Endothelial cell of umbilical vein (primary cell): ENCODE measurements around the gene NUDCD3. TPM values are rescaled to one million over a fixed set of nuclear protein-coding genes. Genes with fewer than 3 reads are reported as not detected.

Experiments used
- BruUV-seq: library from RNA; stranded (reverse); fragments of 400-500 nt; replicated peaks from 2 replicates; lab custom pipeline; 2021; lab: Mats Ljungman, UMichigan
- CTCF ChIA-PET: fragments of 300-600, 350-600 bp; sonication (Branson Sonifier 250); formaldehyde crosslinking; loops from one replicate; lab custom pipeline; 2021; ENCODE audit warnings: antibody characterized with exemption, inconsistent platforms; lab: Charles Lee
- POLR2A ChIA-PET: fragments of 300-600, 350-600 bp; sonication (Branson Sonifier 250); formaldehyde crosslinking; loops from one replicate; lab custom pipeline; 2021; ENCODE audit warnings: antibody characterized with exemption, inconsistent platforms; lab: Charles Lee
- DNase-seq: peaks from one replicate; pipeline ENCODE4 v3.0.0-alpha.2; 2011; ENCODE audit warnings: low read depth, low spot score
- FAIRE-seq: peaks from 2 replicates; lab custom pipeline; 2011; peaks lifted over from hg19 to GRCh38; lab: Jason Lieb, UNC
- H2AFZ ChIP-seq: 2 replicates; pipeline ENCODE4 v1.6.0; 2012; ENCODE audit warnings: low read depth, low read length, control low read depth, inconsistent platforms
- H3K27ac ChIP-seq: 2 replicates; pipeline ENCODE4 v1.5.1; 2011; ENCODE audit warnings: low read depth, mild to moderate bottlenecking, control low read depth, low read length, moderate library complexity; ENCODE audit not compliant: insufficient read depth
- H3K27me3 ChIP-seq, 2 experiments: 2 replicates each; pipeline versions ENCODE4 v1.6.0 to v1.6.1; 2011; ENCODE audit warnings: low read length in 2 of 2, mixed read lengths in 1 of 2; ENCODE audit not compliant: control insufficient read depth in 2 of 2, insufficient read depth in 2 of 2
- H3K36me3 ChIP-seq, 2 experiments: 2 replicates in 1 of 2; 3 replicates in 1 of 2; pipeline ENCODE4 v1.5.1; 2011; ENCODE audit warnings: low read length in 2 of 2, mild to moderate bottlenecking in 1 of 2, moderate library complexity in 1 of 2; ENCODE audit not compliant: control insufficient read depth in 2 of 2, insufficient read depth in 2 of 2; ENCODE audit errors: extremely low read depth in 1 of 2
- H3K4me1 ChIP-seq: 3 replicates; pipeline ENCODE4 v1.5.1; 2011; ENCODE audit warnings: mild to moderate bottlenecking, low read length; ENCODE audit not compliant: control insufficient read depth, insufficient read depth; ENCODE audit errors: extremely low read depth
- H3K4me2 ChIP-seq: 2 replicates; pipeline ENCODE4 v1.6.1; 2011; ENCODE audit warnings: low read length, control low read depth, mixed read lengths; ENCODE audit not compliant: insufficient read depth
- H3K4me3 ChIP-seq, 3 experiments: fragments of 200-600 bp in 1 of 3; sonication (generic), shearing (Covaris generic) in 1 of 3; replicated peaks in 1 of 3; 2 replicates each; pipeline ENCODE4 v1.5.1; 2011 to 2016; ENCODE audit warnings: control low read depth in 3 of 3, low read length in 3 of 3, mild to moderate bottlenecking in 2 of 3, inconsistent platforms in 1 of 3, low read depth in 1 of 3, moderate library complexity in 1 of 3; ENCODE audit not compliant: insufficient read depth in 1 of 3
- H3K79me2 ChIP-seq: 2 replicates; pipeline ENCODE4 v1.6.0; 2012; ENCODE audit warnings: low read length, inconsistent platforms; ENCODE audit not compliant: control insufficient read depth, insufficient read depth
- H3K9ac ChIP-seq: replicated peaks from 2 replicates; pipeline ENCODE3; 2011; ENCODE audit warnings: low read length, control low read depth; ENCODE audit not compliant: insufficient read depth; ENCODE audit errors: extremely low read depth
- H3K9me1 ChIP-seq: replicated peaks from 3 replicates; pipeline ENCODE4 v1.6.0; 2011; ENCODE audit warnings: mild to moderate bottlenecking, low read length; ENCODE audit not compliant: control insufficient read depth, insufficient read depth; ENCODE audit errors: extremely low read depth
- H3K9me3 ChIP-seq: replicated peaks from 2 replicates; pipeline ENCODE4 v1.5.1; 2012; ENCODE audit warnings: low read length, inconsistent platforms; ENCODE audit not compliant: control insufficient read depth, insufficient read depth
- H4K20me1 ChIP-seq: replicated peaks from 2 replicates; pipeline ENCODE3; 2011; ENCODE audit warnings: mild to moderate bottlenecking, low read length; ENCODE audit not compliant: control insufficient read depth, insufficient read depth; ENCODE audit errors: extremely low read depth
- EZH2 ChIP-seq: IDR thresholded peaks from 2 replicates; pipeline ENCODE4 v1.6.1; 2012; ENCODE audit warnings: borderline replicate concordance, low read depth, mild to moderate bottlenecking, moderate library complexity, low read length, inconsistent platforms; ENCODE audit not compliant: severe bottlenecking
- FOS ChIP-seq: IDR thresholded peaks from 2 replicates; pipeline ENCODE4 v1.6.1; 2011; ENCODE audit warnings: mild to moderate bottlenecking, low read length, moderate library complexity, borderline replicate concordance; ENCODE audit not compliant: insufficient read depth
- GATA2 ChIP-seq: IDR thresholded peaks from 2 replicates; pipeline ENCODE4 v1.7.0; 2011; ENCODE audit warnings: low read depth, mild to moderate bottlenecking, moderate library complexity, mixed read lengths, low read length; ENCODE audit not compliant: insufficient read length, insufficient read depth
- JUN ChIP-seq: IDR thresholded peaks from 2 replicates; pipeline ENCODE4 v1.6.1; 2011; ENCODE audit warnings: borderline replicate concordance, low read depth; ENCODE audit not compliant: insufficient read length, insufficient read depth
- MAX ChIP-seq: IDR thresholded peaks from 2 replicates; pipeline ENCODE4 v1.6.1; 2011; ENCODE audit not compliant: insufficient read depth, insufficient read length
- MYC ChIP-seq: IDR thresholded peaks from one replicate; pipeline ENCODE4 v1.6.1; 2011; ENCODE audit warnings: mild to moderate bottlenecking, low read depth, low read length
- POLR2A ChIP-seq: IDR thresholded peaks from 2 replicates; pipeline ENCODE4 v1.6.1; 2012; ENCODE audit warnings: low read depth, mild to moderate bottlenecking, control low read depth, low read length
- POLR2AphosphoS5 ChIP-seq: IDR thresholded peaks from 2 replicates; pipeline ENCODE4 v1.6.1; 2012; ENCODE audit warnings: low read depth, mild to moderate bottlenecking, control low read depth, low read length, moderate library complexity; ENCODE audit not compliant: insufficient read depth
- dilution Hi-C: fragments of 300-500 bp; cut with MboI; formaldehyde crosslinking; loops from one replicate; pipeline ENCODE4 v1.15.0; 2019; ENCODE audit warnings: low sequenced_read_pairs; ENCODE audit not compliant: extremely low pct_ligation_motif_present
- intact Hi-C: fragments of 100-400 bp; cut with micrococcal nuclease; formaldehyde crosslinking; loops from one replicate; pipeline ENCODE4 v1.10.0; 2022
- polyA plus RNA-seq, 4 experiments: library from polyadenylated mRNA; depleted of rRNA in 3 of 4; stranded (reverse) in 3 of 4; unstranded in 1 of 4; fragments of >200 nt; gene quantifications; 2 replicates each; pipeline versions ENCODE4 v1.2.1 to v1.2.3, GENCODE V29; 2011 to 2012; ENCODE audit warnings: missing spikeins in 1 of 4
- total RNA-seq: library from RNA; stranded (reverse); gene quantifications from 2 replicates; pipeline ENCODE4 v1.2.3, GENCODE V29; 2021

The NUDCD3 gene
- total and polyA plus RNA-seq, 2 donors (not counting 3 experiments of a cell fraction or from before 2014, with no cell fraction given) = 50.6 to 137 TPM

- dilution Hi-C loops = no loop called here
- Histone ChIP-seq H4K20me1 (no peaks in the 10 kb centered on the region), H3K4me2 (no peak overlapping the region), H3K79me2 (no peaks in the 10 kb centered on the region), H3K9me1 (no peaks in the 10 kb centered on the region), H2AFZ (no peak overlapping the region), H3K4me1 (peaks cover 69% of the 10 kb centered on the region), H3K36me3 (peaks cover 0 to 7% of the 10 kb centered on the region in 2 experiments), H3K9me3 (no peaks in the 10 kb centered on the region), H3K27me3 (no peaks in the 10 kb centered on the region), H3K27ac (peak overlapping the region; percentile 10), H3K4me3 (no peak overlapping the region), H3K9ac (no peak overlapping the region)
- no peak for DNase-seq
- BruUV-seq = no TSS peak
- intact Hi-C loops = no loop called here
- ChIA-PET POLR2A (no interaction called here), CTCF (interaction anchor here (0.8 to 1.2 kb wide), 3 partner anchors 12 to 32 kb away, joined by 3 to 5 read pairs (median 3); no protein-coding TSS in a partner anchor)
- FAIRE-seq = peak; percentile 73
- TF ChIP-seq JUN (no peak), POLR2A (no peak), FOS (no peak), EZH2 (no peak), POLR2AphosphoS5 (no peak), GATA2 (no peak), MAX (no peak), MYC (no peak)
These were observed 109.5 kb downstream of the NUDCD3 start for GRCh38 chr7:44380831-44381493.
